GM19351 (cell line): ENCODE data around the gene G2E3.
"Not testable (repeated sequence)": the region's sequence is repeated elsewhere in the genome, so short reads cannot be mapped to it uniquely, and the experiment has no call there.

Source experiments
- ATAC-seq: cut with Tn5 transposase; IDR thresholded peaks from one replicate; pipeline ENCODE4 v1.9.1; 2021; ENCODE audit warnings: mild to moderate bottlenecking, moderate library complexity; ENCODE audit not compliant: unreplicated experiment

G2E3 gene, protein sequence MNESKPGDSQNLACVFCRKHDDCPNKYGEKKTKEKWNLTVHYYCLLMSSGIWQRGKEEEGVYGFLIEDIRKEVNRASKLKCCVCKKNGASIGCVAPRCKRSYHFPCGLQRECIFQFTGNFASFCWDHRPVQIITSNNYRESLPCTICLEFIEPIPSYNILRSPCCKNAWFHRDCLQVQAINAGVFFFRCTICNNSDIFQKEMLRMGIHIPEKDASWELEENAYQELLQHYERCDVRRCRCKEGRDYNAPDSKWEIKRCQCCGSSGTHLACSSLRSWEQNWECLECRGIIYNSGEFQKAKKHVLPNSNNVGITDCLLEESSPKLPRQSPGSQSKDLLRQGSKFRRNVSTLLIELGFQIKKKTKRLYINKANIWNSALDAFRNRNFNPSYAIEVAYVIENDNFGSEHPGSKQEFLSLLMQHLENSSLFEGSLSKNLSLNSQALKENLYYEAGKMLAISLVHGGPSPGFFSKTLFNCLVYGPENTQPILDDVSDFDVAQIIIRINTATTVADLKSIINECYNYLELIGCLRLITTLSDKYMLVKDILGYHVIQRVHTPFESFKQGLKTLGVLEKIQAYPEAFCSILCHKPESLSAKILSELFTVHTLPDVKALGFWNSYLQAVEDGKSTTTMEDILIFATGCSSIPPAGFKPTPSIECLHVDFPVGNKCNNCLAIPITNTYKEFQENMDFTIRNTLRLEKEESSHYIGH

DNA sequence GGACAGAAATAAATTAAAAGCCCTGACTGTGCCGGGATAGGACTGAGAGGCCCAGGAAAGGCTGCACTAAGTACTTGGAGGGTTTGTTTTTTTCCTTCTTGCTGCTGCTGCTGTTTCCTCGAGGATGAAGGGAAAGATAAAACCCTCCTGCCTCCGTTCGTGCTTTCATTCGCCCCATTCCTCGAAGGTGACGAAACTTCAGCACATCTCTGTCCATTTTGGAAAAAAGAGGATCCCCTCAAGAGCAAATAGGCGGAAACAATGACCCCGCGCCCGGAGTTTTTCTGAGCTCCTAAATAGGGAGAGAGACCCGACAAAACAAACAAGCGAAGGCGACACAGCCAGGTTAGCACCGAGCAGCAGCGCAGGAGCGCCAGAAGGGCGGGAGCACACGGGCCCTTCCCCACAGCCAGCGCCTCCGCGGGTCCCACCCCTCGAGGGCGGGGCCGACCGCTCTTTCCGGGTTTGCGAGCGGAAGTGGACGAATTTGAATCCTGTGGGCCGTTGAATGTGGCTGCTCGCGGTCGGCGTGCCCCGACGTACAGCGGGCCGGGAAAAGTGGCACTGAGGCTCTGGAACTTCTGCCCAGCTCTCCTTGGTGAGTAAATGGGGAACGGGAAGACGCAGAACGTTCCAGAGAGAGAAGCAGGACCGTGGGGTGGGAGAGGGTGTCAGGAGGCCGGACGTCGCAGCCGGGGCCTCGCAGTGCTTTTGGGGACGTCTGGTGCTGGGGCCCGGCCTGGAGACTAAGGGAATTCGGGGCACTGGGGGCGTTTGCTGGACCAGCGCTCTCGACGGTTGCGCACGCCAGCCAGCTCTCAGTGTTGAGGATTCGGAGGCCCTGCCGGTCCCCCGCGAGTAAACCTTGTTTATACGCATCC is at the start of gene G2E3:
G2E3 (plus strand) TSS at position 484 of the 881 bp plus-strand sequence. CDS start 21,922 bp downstream, outside the sequence.
- ATAC-seq = peak; percentile 94

DNA sequence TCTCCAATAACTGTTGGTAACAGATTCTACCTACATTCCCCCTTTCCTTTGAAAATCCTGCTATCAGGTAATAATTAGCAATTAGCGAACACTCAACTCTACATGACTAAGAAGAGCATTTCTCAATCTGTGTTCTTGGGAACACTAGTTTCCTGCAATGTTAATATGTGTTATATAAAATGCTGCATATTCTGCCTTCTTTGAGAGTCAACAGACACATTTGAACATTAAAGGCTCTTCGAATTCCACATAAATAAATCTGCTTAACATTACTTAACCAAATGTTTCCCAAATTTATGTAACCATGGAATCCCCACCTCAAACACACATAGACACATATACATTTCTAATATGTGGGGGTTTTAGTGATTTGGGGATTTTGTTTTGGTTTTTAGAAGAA is 41.2 kb upstream of the G2E3 start:
- no peak for ATAC-seq

DNA sequence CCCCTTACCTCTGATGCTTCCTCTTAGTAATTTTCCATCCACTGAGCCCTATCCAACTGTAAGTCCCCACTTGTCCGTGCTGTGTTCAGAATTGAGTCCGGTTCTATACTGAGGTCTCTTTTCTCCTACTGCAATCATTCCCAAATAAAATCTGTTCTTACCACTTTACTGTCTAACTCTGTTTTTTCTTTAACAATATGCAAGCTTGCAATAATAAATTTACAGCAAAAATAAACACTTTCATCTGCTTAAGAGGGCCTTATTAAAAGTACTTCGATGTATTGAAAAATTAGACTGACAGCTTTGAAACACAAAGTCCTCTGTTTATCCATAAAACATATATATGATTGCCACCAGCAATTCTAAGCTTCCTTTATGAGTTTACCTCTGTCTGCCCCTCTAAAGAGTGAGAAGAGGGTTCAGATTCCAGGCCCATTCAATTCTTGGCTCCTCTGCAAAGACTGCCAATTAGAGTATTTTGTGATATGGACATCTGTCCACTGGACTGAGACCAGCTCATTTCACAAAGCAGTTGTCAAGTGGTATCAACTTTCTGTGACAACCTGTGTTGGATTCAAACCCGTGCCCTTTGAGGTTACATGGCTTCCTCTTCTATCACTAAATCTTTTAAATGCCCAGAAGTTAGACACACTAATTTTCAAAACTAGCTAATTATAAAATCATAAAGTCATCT is 39.9 kb upstream of the G2E3 start:
- ATAC-seq = no peak

DNA sequence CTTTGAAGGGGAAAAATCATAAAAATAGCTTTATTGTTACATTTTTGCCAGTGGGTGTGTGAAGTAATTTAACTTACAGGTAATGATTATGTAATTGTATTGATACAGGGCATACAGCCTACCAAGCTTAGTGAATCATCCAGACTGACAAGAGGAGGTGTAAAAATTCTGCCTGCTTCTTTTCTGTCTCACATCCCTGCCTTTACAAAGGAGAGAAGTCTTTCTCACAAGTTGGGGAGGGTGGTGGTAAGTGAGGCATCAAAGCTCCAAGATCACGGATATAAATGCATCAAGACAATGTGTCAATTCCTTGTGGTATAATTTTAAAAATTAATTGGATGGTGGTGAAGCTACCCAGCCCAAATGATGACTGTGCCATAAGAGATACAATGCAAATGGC is 39.0 kb upstream of the G2E3 start:
- ATAC-seq = no peak

DNA sequence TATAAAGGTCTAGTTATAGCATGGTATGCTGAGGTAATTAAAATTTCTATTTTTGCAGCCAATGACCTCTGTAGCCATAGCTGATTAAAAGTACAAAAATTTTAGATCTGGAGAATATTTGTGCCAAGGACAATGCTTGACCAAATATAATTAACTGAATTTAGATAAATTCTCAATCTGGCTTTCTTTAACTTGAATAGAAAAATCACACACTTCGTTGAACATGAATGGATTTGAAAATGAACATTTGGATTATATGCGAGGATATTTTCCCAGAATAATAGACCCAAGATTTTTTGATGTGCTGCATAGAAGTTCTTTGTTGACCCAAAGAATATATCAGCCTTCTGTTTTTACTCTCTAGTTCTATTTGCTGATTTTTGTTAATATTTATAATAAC is 38.4 kb upstream of the G2E3 start:
- ATAC-seq = no peak

DNA sequence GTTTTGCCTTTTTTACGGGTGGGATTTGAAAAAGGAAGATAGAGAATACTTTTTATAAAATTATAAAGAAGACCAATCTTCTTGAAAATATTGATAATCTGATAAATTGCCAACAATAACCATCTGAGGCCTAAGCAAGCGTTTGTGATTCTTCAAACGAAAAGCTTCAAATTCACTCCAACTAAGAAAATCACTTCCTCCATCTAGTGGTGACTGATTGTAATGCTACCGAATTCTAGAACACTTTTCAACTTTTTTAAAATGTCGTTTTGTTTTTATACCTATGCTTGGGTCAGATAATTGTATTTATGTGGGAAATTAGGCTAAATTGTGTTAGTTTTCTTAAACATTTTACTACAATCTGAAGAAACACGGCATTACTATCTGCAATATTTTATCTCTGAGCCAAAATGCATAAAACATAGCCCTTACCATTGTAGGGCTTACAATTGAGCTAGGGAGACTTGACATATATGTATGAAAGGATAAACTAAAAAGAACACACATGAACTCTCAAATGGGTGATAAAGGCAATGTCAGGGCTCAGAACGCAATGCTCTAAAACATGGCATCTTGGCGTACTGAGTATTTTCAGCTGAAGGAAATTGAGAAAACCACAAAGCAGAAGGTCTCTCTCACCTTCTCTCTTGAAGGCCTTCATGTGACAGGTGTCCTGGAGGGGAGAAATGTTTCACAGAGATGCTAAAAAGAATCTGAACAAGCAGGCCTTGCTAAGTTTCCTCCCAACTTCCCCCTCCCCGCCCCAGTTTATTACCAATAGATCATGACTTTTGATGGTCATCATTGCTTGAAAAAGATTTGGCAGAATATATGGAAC is 36.8 kb upstream of the G2E3 start:
- ATAC-seq = peak; percentile 80

DNA sequence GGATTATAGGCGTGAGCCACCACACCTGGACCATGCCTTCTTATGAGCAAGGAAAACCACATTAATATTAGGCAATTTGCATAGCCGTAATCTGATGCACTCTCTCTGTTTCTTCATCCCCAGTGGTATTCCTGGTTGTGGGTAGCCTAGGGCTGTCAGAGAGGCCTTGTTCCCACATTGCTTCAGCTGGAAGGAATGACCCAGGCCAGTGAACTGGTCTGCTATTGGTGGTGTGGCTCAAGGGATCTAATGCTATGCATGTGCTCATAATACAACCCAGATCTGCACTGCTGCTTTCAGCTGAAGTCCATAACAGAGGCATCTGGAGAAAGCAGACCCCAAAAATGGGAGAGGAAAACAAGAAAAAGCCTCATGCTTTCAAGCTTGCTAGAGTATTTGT is 33.1 kb upstream of the G2E3 start:
- no peak for ATAC-seq

DNA sequence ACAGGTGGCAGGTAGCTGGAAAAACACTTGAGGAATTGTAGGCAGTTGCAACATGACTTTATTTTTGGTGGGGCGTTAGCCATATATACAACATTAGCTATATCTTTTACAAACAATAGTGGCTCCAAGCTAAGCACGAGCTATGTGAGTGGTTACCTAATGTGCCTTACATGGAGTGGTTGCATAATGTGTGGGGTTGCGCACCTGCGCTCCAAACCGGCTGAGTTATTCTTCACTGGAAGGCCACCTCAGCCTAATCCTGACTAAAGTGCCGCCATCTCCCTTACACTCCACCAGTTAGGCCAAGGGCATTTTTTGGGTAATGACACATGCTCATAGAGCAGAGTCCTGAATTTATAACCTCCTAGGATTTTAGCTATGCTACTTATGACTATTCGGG is 31.8 kb upstream of the G2E3 start:
- ATAC-seq = no peak

DNA sequence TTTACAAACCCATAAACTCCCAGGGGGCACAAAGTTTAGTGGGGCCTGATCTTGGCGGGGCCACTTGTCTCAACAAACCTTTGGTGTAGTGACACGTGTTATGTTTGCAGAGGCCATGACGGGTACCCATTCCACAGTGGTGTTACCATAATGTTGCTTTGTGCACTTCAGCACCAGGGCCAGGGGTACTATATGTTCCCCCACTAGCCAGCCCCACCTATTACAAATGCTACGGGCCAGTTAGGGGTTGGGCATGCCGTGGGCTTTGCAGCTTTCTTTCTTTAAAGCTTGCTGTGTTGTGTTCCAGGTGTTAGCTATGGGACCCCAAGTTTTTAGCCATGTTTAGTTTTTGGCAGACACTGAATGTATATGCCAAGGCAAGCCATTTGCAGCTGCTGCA is 30.8 kb upstream of the G2E3 start:
- no peak for ATAC-seq

DNA sequence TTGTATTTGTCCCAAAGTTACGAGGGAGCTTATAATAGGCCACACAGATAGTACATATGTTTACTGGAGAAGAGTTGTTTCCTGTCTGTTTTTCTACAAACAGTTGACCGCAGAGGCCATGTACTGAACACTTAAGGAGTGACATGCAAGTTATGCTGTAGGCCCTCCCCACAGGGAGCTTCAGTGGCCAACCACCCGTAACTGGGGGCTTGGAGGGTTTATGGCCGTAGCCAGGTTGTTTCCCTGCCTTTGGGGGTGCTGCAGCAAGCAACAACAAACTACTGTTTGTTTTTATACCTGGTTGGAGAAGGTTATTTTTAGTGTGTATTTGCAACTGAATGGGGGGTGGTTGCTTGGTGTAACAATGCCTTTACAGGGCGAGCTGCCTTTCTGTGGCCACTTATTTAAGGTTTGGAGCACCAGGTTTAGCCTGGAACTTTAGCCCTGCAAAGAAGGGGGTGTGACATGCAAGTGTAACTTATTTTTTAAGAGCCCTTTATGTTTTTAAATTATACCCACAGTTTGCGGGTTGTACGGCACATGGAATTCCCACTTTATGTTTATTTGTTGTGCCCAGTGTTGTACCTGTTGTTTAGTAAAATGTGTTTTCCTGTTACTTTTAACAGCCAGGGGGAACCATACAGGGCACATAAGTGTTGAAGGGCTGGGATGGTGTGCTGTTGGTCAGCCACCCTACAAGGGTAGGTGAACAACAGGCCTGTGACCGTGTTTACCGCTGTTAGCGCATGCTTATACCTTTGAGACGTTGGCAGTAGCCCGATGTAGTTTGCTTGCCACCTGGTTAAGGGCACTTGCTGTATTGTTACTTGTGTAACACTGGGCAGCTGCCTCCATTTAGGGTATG is 29.9 kb upstream of the G2E3 start:
- ATAC-seq = no peak

DNA sequence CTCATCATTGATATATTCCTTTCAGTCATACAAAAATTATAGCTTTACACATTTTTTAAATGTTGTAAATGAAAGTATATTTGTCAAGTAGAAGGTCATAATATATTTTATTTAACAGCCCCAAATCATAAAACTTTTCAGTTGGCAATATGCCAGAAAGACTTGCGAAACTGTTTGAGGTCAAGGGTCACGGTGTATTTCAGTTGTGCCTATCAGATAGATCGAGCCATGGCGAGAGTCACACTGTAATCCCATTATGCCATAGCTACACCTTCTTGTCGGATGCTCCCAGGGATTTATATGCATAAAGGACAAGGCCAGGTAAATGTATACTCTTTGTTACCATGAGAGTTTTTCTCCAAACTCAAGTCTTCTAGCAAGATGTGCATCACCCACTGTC is 26.7 kb upstream of the G2E3 start:
- no peak for ATAC-seq

DNA sequence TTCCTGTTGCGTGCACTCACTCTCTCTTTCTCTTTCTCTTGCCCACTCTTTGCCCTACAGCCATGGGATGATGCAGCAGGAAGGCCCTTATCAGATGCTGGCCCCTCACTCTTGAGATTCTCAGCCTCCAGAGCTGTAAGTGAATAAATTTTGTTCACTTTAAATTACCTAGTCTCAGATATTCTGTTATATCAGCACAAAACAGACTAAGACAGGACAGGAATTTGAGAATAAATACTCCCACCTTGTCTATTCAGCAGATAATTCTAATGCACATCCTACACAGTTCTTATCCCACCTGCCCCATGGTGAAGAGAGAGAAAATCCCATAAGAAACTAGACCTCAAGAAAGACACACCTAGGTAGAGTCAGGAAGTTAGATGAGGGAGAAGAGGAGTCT is 25.8 kb upstream of the G2E3 start:
- ATAC-seq = no peak

DNA sequence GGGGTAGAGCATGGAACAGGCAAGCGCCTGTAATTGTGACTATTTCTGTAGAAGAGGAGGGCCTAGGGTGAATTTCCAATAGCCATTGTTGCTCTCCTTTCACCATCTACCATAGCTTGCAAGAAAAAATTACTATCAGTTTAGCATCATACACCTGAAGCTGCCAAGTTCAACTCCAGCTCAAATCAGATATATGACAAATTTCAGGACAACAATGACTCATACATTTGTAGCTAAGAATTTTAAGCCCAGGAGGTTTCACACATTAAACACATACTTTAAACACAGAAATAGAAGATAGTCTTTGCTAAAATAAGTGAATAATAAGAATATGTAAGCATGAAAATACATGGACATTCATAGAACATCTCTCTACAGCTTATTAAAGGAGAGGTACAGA is 17.6 kb upstream of the G2E3 start:
- no peak for ATAC-seq

DNA sequence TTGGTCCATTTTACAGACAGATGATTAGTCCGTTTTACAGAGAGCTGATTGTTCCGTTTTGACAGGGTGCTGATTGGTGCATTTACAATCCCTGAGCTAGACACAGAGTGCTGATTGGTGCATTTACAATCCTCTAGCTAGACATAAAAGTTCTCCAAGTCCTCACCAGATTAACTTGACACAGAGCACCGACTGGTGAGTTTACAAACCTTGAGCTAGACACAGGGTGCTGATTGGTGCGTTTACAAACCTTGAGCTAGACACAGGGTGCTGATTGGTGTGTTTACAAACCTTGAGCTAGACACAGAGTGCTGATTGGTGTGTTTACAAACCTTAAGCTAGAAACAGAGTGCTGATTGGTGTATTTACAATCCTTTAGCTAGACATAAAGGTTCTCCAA is 12.2 kb upstream of the G2E3 start:
- ATAC-seq = not testable (repeated sequence)

DNA sequence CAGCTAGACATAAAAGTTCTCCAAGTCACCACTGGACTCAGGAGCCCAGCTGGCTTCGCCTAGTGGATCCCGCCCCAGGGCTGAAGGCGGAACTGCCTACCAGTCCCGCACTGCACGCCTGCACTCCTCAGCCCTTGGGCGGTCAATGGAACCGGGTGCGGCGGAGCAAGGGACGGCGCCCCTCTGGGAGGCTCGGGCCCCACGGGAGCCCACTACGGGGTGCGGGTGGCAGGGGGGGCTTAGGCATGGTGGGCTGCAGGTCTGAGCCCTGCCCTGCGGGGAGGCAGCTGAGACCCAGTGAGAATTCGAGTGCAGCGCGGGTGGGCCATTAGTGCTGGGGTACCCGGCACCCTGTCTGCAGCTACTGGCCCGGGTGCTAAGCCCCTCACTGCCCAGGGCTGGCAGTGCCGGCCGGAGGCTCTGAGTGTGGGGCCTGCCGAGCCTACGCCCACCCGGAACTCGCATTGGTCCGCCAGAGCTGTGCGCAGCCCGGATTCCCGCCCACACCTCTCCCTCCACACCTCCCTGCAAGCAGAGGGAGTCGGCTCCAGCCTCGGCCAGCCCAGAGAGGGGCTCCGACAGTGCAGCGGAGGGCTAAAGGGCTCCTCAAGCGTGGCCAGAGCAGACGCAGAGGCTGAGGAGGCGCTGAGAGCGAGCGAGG is 11.4 kb upstream of the G2E3 start:
- no peak for ATAC-seq

DNA sequence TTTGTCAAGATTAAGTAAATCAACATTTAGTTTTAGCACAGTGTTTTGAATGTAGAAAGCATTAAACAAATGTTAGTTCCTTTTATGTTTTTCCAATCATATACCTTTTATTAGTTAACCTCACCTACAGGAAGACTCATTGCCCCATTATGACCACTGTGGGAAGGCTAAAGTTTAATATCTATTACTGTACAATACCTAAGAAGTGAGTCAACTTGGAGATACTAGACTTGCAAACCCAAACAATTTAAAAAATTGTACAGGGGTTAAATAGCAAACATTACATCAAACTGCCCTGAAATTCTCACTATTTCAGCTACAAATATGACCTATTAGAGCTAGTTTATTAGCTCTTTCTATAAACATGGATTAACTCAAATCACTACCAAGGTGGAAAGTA is 8.6 kb upstream of the G2E3 start:
- no peak for ATAC-seq

DNA sequence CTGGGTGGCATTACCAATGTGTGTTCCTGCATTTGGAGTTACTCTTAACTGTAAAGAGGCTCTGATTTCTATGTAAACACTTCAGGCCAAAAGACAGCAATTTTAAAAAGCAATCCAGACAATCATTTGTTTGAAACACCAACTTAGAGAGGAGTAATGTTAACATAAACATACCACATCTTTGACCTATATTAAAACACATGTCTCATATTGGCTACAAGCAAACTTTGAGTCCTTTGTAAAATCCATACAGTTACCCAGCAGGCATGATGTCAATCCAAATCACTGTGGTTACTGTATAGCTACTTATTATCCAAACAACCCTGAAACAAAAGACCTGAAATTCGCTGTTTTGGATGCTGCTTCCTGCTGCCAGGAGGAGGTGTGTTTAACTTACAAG is 7.5 kb upstream of the G2E3 start:
- no peak for ATAC-seq

DNA sequence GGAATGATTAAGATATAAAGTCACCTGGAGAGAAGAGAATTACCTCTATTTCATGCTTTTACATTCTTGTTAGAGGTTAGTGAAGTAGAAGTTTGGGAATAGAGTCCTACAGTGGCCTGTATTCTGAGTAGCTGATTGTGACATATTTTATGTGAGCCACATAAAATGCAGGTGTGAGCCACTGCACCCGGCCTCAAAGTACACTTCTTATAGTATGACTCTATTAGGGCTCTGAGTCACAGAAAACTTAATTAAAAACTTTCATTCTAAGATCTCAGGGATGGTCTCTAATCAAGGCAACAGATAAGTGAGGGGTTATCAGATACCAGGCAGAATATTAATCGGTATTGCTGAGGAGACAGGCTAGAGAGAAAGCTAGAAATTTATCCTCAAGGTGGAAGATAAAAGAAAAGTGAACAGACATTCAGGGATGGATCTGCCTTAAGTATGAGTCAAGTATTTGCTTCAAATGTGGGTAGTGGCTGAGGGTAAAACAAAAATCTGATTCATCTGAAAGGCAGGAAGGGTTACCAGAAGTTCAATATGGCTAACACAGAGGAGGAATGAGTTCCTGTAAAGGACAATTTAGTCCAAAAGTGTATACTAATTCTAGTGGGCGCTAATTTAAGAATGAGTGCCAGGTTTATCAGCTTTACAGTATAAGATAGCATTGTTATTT is 5.5 kb upstream of the G2E3 start:
- no peak for ATAC-seq
